ENCODE results near the gene GCDH.
A peak's percentile ranks its signal among the peaks of the same experiment; 100 is the strongest.

GCDH gene

DNA sequence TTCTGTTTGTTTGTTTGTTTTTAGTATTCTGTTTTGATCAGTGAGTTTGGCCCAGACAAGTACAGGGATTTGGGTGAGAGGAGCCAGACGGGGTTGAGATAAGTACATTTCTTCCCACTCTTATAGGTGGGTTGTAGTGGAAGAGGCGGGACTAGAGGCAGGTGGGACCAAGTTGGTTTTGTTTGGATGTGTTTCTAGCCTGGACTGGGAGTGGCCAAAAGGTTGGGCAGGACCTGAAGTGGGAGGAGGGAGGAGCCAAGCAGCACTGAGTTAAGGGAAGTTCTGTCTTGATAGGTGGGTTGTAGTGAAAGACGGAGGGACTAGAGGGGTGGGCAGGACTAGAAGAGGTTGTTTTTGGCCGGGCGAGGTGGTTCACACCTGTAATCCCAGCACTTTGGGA is 18.7 kb upstream of the GCDH start:
- Mint-ChIP-seq H3K4me1 (peaks cover under 1% of the 10 kb centered on the region), H3K27ac (no peak overlapping the region), H3K9me3 (no peaks in the 10 kb centered on the region), H3K27me3 (ENCODE audit: low read depth) (peaks cover 4% of the 10 kb centered on the region), H3K4me3 (no peak overlapping the region), H3K36me3 (ENCODE audit: low read depth) (peaks cover 13% of the 10 kb centered on the region)
- TF ChIP-seq, protein P1, sequence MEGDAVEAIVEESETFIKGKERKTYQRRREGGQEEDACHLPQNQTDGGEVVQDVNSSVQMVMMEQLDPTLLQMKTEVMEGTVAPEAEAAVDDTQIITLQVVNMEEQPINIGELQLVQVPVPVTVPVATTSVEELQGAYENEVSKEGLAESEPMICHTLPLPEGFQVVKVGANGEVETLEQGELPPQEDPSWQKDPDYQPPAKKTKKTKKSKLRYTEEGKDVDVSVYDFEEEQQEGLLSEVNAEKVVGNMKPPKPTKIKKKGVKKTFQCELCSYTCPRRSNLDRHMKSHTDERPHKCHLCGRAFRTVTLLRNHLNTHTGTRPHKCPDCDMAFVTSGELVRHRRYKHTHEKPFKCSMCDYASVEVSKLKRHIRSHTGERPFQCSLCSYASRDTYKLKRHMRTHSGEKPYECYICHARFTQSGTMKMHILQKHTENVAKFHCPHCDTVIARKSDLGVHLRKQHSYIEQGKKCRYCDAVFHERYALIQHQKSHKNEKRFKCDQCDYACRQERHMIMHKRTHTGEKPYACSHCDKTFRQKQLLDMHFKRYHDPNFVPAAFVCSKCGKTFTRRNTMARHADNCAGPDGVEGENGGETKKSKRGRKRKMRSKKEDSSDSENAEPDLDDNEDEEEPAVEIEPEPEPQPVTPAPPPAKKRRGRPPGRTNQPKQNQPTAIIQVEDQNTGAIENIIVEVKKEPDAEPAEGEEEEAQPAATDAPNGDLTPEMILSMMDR (IDR thresholded peaks at IDR 0.05; ENCODE audit: unreplicated experiment in 3 of 3): no peak

- H3K27ac Mint-ChIP-seq: no peak overlapping the region
- no peaks in the 10 kb centered on the region for H3K9me3 Mint-ChIP-seq
- no peak overlapping the region for H3K4me3 Mint-ChIP-seq
- TF ChIP-seq, protein P1 (IDR thresholded peaks at IDR 0.05; ENCODE audit: unreplicated experiment in 3 of 3): no peak
- no peaks in the 10 kb centered on the region for H3K4me1 Mint-ChIP-seq
- H3K36me3 Mint-ChIP-seq (ENCODE audit: low read depth): peaks cover 13% of the 10 kb centered on the region
- H3K27me3 Mint-ChIP-seq (ENCODE audit: low read depth): peaks cover 9% of the 10 kb centered on the region
Measured at GRCh38 chr19:12872941-12873890, 17.7 kb upstream of the GCDH start.

DNA sequence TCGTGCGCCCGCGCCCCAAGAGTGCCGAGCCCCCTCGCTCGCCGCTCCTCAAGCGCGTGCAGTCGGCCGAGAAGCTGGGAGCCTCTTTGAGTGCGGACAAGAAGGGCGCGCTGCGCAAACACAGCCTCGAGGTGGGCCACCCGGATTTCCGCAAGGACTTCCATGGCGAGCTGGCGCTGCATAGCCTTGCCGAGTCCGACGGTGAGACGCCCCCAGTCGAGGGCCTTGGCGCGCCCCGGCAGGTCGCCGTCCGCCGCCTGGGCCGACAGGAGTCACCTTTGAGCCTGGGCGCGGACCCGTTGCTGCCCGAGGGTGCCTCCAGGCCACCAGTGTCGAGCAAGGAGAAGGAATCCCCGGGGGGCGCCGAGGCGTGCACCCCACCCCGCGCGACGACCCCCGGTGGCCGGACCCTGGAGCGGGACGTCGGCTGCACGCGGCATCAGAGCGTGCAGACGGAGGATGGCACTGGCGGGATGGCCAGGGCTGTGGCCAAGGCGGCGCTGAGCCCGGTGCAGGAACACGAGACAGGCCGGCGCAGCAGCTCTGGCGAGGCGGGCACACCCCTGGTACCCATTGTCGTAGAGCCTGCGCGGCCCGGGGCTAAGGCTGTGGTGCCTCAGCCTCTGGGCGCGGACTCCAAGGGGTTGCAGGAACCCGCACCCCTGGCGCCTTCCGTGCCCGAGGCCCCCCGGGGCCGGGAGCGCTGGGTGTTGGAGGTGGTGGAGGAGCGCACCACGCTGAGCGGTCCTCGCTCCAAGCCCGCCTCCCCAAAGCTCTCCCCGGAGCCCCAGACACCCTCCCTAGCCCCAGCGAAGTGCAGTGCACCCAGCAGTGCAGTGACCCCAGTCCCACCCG is 16.8 kb upstream of the GCDH start:
- TF ChIP-seq, protein P1 (IDR thresholded peaks at IDR 0.05; ENCODE audit: unreplicated experiment in 3 of 3): no peak
- Mint-ChIP-seq H3K9me3 (no peaks in the 10 kb centered on the region), H3K27me3 (ENCODE audit: low read depth) (peaks cover 5% of the 10 kb centered on the region), H3K4me3 (no peak overlapping the region), H3K4me1 (no peaks in the 10 kb centered on the region), H3K36me3 (ENCODE audit: low read depth) (peaks cover 13% of the 10 kb centered on the region), H3K27ac (no peak overlapping the region)

DNA sequence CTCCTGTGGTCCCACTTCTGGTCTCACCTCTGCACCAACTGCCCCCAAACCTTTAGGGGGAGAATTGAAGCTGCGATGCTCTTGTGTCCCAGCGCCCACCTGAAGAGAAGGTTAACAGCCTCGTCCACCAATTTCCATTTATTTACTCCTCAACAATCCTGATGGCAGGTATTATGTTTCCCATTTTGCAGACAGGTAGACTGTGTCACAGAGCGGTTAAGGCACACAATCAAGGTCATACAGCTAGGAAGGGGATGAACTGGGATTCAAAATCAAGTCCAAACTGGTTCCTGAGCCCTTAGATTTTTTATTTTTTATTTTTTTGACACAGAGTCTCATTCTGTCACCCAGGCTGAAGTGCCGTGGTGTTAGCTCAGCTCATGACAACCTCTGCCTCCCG is 15.9 kb upstream of the GCDH start:
- Mint-ChIP-seq H3K4me1 (no peaks in the 10 kb centered on the region), H3K36me3 (ENCODE audit: low read depth) (peaks cover 13% of the 10 kb centered on the region), H3K27ac (no peak overlapping the region), H3K4me3 (no peak overlapping the region), H3K27me3 (ENCODE audit: low read depth) (peaks cover 13% of the 10 kb centered on the region), H3K9me3 (no peaks in the 10 kb centered on the region)
- TF ChIP-seq, protein P1 (IDR thresholded peaks at IDR 0.05; ENCODE audit: unreplicated experiment in 3 of 3): no peak

- peak overlapping the region in 2 of 3 experiments; percentile 26 to 63 for H3K27ac Mint-ChIP-seq
- peaks cover 3% of the 10 kb centered on the region for H3K9me3 Mint-ChIP-seq
- peaks cover 52% of the 10 kb centered on the region for H3K27me3 Mint-ChIP-seq (ENCODE audit: low read depth)
- no peaks in the 10 kb centered on the region for H3K4me1 Mint-ChIP-seq
- peak overlapping the region; percentile 82 to 87 (median 83) for H3K4me3 Mint-ChIP-seq
- H3K36me3 Mint-ChIP-seq (ENCODE audit: low read depth): no peaks in the 10 kb centered on the region
- TF ChIP-seq, protein P1 (IDR thresholded peaks at IDR 0.05; ENCODE audit: unreplicated experiment in 3 of 3): no peak
Measured at GRCh38 chr19:12880551-12881171, 10.3 kb upstream of the GCDH start.
